ENCODE measurements around the gene IL24.

The IL24 gene

GRCh38 chr1:206949641-206950040 is 52.4 kb downstream of the IL24 start:
- DNase-seq, result no peak
- Mint-ChIP-seq H3K36me3 (ENCODE audit: low read depth) (no peaks in the 10 kb centered on the region), H3K4me1 (peaks cover 19% of the 10 kb centered on the region), H3K4me3 (no peak overlapping the region), H3K27ac (no peak overlapping the region), H3K27me3 (ENCODE audit: low read depth, poor library complexity) (peaks cover 18% of the 10 kb centered on the region), H3K9me3 (peaks cover 5% of the 10 kb centered on the region)
- no peak for TF ChIP-seq CTCF (IDR thresholded peaks at IDR 0.05)

GRCh38 chr1:206951318-206952100 is 54.3 kb downstream of the IL24 start:
- Mint-ChIP-seq H3K27me3 (ENCODE audit: low read depth, poor library complexity) (peaks cover 12% of the 10 kb centered on the region), H3K36me3 (ENCODE audit: low read depth) (no peaks in the 10 kb centered on the region), H3K4me1 (peaks cover 38% of the 10 kb centered on the region), H3K4me3 (no peak overlapping the region), H3K9me3 (peaks cover 5% of the 10 kb centered on the region), H3K27ac (no peak overlapping the region)
- TF ChIP-seq CTCF (IDR thresholded peaks at IDR 0.05), result no peak
- no peak for DNase-seq

DNA sequence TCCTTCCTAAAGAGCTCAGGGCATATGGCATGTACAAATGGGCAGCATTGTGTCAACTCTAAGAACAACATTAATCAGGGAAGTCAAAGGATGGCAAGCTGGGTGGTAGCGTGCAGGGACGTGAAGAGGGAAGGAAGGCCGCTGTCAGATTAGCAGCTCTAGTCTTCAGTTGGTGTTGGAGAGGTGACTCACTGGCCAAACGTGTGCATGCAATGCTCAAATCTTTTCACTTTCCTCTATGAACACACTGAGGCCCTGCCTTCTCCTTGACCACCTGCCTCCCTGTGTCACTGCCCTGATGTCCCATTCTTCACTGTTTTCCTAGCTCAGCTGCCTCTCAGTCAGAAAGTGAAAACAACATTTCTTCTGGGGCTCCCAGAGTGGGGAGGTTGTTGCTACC is 54.9 kb downstream of the IL24 start:
- Mint-ChIP-seq H3K36me3 (ENCODE audit: low read depth) (no peaks in the 10 kb centered on the region), H3K4me1 (peaks cover 44% of the 10 kb centered on the region), H3K4me3 (no peak overlapping the region), H3K27me3 (ENCODE audit: low read depth, poor library complexity) (peaks cover 12% of the 10 kb centered on the region), H3K27ac (no peak overlapping the region), H3K9me3 (peaks cover 5% of the 10 kb centered on the region)
- no peak for TF ChIP-seq CTCF (IDR thresholded peaks at IDR 0.05)
- DNase-seq, result no peak

DNA sequence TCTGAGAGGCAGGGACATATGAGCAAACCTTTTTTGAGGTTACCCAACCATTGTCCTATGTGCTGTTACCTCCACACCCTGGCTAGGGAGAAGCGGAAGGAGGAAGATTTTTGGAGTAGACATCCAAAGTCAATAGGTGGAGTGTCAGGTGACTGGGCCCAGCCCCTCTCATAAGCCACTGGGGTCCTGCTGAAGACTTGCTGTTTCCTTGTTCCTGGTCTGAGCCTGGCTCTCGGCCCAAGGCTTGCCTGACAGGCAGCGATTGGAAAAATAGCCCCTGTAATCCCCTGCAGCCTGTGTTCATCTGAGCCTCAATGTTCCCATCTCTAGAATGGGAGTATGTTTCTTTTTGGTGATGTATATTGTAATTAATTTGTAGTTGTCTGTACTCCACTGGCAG is 55.9 kb downstream of the IL24 start:
- H3K9me3 Mint-ChIP-seq, result peaks cover 5% of the 10 kb centered on the region
- no peak overlapping the region for H3K4me3 Mint-ChIP-seq
- DNase-seq, result no peak
- H3K4me1 Mint-ChIP-seq, result peaks cover 53% of the 10 kb centered on the region
- H3K27ac Mint-ChIP-seq, result no peak overlapping the region
- H3K27me3 Mint-ChIP-seq (ENCODE audit: low read depth, poor library complexity), result peaks cover 5% of the 10 kb centered on the region
- no peaks in the 10 kb centered on the region for H3K36me3 Mint-ChIP-seq (ENCODE audit: low read depth)
- no peak for TF ChIP-seq CTCF (IDR thresholded peaks at IDR 0.05)

GRCh38 chr1:206953626-206954025 is 56.4 kb downstream of the IL24 start:
- Mint-ChIP-seq H3K27ac (no peak overlapping the region), H3K9me3 (peaks cover 5% of the 10 kb centered on the region), H3K4me3 (no peak overlapping the region), H3K36me3 (ENCODE audit: low read depth) (no peaks in the 10 kb centered on the region), H3K27me3 (ENCODE audit: low read depth, poor library complexity) (peaks cover under 1% of the 10 kb centered on the region), H3K4me1 (peaks cover 53% of the 10 kb centered on the region)
- TF ChIP-seq CTCF (IDR thresholded peaks at IDR 0.05), result no peak
- DNase-seq, result no peak
